Spleen (tissue), 7 donors: ENCODE results near the gene COL28A1.

Experiments
- CTCF ChIP-seq, 11 experiments: fragments of 200-600 bp in 7 of 11; fragments of 450-650 bp in 4 of 11; sonication (generic) in 4 of 11; IDR thresholded peaks in 8 of 11; conservative IDR thresholded peaks in 3 of 11; 1 replicate in 7 of 11; 2 replicates in 4 of 11; pipeline versions ENCODE4 v1.4.0 to v1.8.0; 2016 to 2021; ENCODE audit warnings: antibody characterized with exemption in 11 of 11, inconsistent platforms in 4 of 11, mild to moderate bottlenecking in 1 of 11
- POLR2A ChIP-seq, 3 donors: fragments of 450-650 bp; IDR thresholded peaks; one replicate each; pipeline ENCODE4 v1.5.1; 2017; ENCODE audit warnings: antibody characterized with exemption in 3 of 3, mild to moderate bottlenecking in 1 of 3
- donor health status: DM: no; HTN: no; CAD: no; lungs with moderate emphysema.
- donor health status: DM: no; HTN: no; CAD: no.
- donor health status: DM: no; HTN: no; CAD: no.

- no peak for TF ChIP-seq CTCF (IDR thresholded peaks at IDR 0.05 in 8 of 11, conservative IDR thresholded peaks at IDR 0.05 in 3 of 11)
- no peak for TF ChIP-seq POLR2A (IDR thresholded peaks at IDR 0.05)
Observed at GRCh38 chr7:7395785-7396184, 139.9 kb downstream of the COL28A1 start.
